HepG2 (cell line): Measurements from ENCODE around the gene MRS2. TPM values are rescaled to one million over a fixed set of nuclear protein-coding genes. Genes with fewer than 3 reads are reported as not detected.
A peak's percentile ranks its signal among the peaks of the same experiment; 100 is the strongest.

ENCODE experiments used
- ATM ChIP-seq: fragments of 450-650 bp; IDR thresholded peaks from 2 replicates; pipeline ENCODE4 v1.7.1; 2017; ENCODE audit warnings: mild to moderate bottlenecking, borderline replicate concordance
- CCDC6 ChIP-seq: sonication (generic); formaldehyde crosslinking; IDR thresholded peaks from 2 replicates; pipeline ENCODE4 v1.8.1; 2022; ENCODE audit warnings: mild to moderate bottlenecking, missing genetic modification reagents, moderate library complexity
- CREB3 ChIP-seq: sonication (generic); formaldehyde crosslinking; IDR thresholded peaks from 2 replicates; pipeline ENCODE4 v1.5.0; 2020; ENCODE audit warnings: missing genetic modification reagents
- FIP1L1 ChIP-seq: fragments of 200-400 bp; formaldehyde crosslinking; IDR thresholded peaks from 2 replicates; pipeline ENCODE4 v1.6.1; 2018; ENCODE audit warnings: low read depth, mild to moderate bottlenecking, low read length, moderate library complexity, borderline replicate concordance; ENCODE audit not compliant: insufficient read depth
- GLI4 ChIP-seq: sonication (generic); formaldehyde crosslinking; IDR thresholded peaks from 2 replicates; pipeline ENCODE4 v1.5.1; 2020; ENCODE audit warnings: missing genetic modification reagents, mild to moderate bottlenecking, moderate library complexity, borderline replicate concordance
- HNRNPK ChIP-seq: fragments of 200-400 bp; formaldehyde crosslinking; IDR thresholded peaks from 2 replicates; pipeline ENCODE4 v1.6.1; 2018; ENCODE audit warnings: low read length, low read depth, moderate library complexity, mild to moderate bottlenecking; ENCODE audit not compliant: poor library complexity, severe bottlenecking
- KDM5B ChIP-seq: sonication (generic); formaldehyde crosslinking; IDR thresholded peaks from 2 replicates; pipeline ENCODE4 v1.4.0; 2020; ENCODE audit warnings: missing genetic modification reagents, mild to moderate bottlenecking, borderline replicate concordance
- MAF1 ChIP-seq: sonication (generic); formaldehyde crosslinking; IDR thresholded peaks from 2 replicates; pipeline ENCODE4 v1.5.0; 2020; ENCODE audit warnings: missing genetic modification reagents, borderline replicate concordance
- MEIS1 ChIP-seq: sonication (generic); formaldehyde crosslinking; IDR thresholded peaks from 2 replicates; pipeline ENCODE4 v1.9.0; 2021; ENCODE audit warnings: mild to moderate bottlenecking, missing genetic modification reagents, moderate library complexity, borderline replicate concordance
- NPAS2 ChIP-seq: sonication (generic); formaldehyde crosslinking; IDR thresholded peaks from 2 replicates; pipeline ENCODE4 v1.8.0; 2022; ENCODE audit warnings: mild to moderate bottlenecking, missing genetic modification reagents, borderline replicate concordance
- PHF8 ChIP-seq: sonication (generic); formaldehyde crosslinking; IDR thresholded peaks from 2 replicates; pipeline ENCODE4 v1.5.0; 2020; ENCODE audit warnings: missing genetic modification reagents
- SRSF4 ChIP-seq: fragments of 200-400 bp; formaldehyde crosslinking; IDR thresholded peaks from one replicate; pipeline ENCODE4 v1.6.1; 2018; ENCODE audit warnings: mild to moderate bottlenecking, low read depth, low read length, moderate library complexity; ENCODE audit not compliant: poor library complexity, severe bottlenecking
- ZBTB7A ChIP-seq: sonication (generic); formaldehyde crosslinking; IDR thresholded peaks from 2 replicates; pipeline ENCODE4 v1.8.0; 2022; ENCODE audit warnings: mild to moderate bottlenecking, missing genetic modification reagents
- ZFP1 ChIP-seq: IDR thresholded peaks from 2 replicates; pipeline ENCODE4 v1.6.1; 2016
- ZMYM4 ChIP-seq: sonication (generic); formaldehyde crosslinking; IDR thresholded peaks from 2 replicates; pipeline ENCODE4 v1.8.1; 2023; ENCODE audit warnings: mild to moderate bottlenecking, missing genetic modification reagents
- ZNF124 ChIP-seq: sonication (generic); formaldehyde crosslinking; IDR thresholded peaks from 2 replicates; pipeline ENCODE4 v1.4.0; 2020; ENCODE audit warnings: missing genetic modification reagents
- ZNF17 ChIP-seq: sonication (generic); formaldehyde crosslinking; IDR thresholded peaks from 2 replicates; pipeline ENCODE4 v1.5.0; 2020; ENCODE audit warnings: mild to moderate bottlenecking, missing genetic modification reagents
- ZNF558 ChIP-seq: sonication (generic); formaldehyde crosslinking; IDR thresholded peaks from 2 replicates; pipeline ENCODE4 v1.9.0; 2022; ENCODE audit warnings: mild to moderate bottlenecking, missing genetic modification reagents, borderline replicate concordance
- ZNF749 ChIP-seq: sonication (generic); formaldehyde crosslinking; IDR thresholded peaks from 2 replicates; pipeline ENCODE4 v1.8.0; 2022; ENCODE audit warnings: mild to moderate bottlenecking, missing genetic modification reagents, moderate library complexity, borderline replicate concordance
- ZZZ3 ChIP-seq: sonication (generic); formaldehyde crosslinking; IDR thresholded peaks from 2 replicates; pipeline ENCODE4 v1.4.0; 2020; ENCODE audit warnings: missing genetic modification reagents, mild to moderate bottlenecking, borderline replicate concordance
- polyA plus RNA-seq, 8 experiments: library from polyadenylated mRNA; depleted of rRNA in 3 of 8; stranded (reverse) in 7 of 8; unstranded in 1 of 8; fragments of >200 nt; fragmentation: Illumina TruSeq in 4 of 8; extraction: Trizol in 4 of 8; gene quantifications; 2 replicates each; pipeline versions ENCODE4 v1.2.1 to v1.2.3, GENCODE V29; 2011 to 2016; ENCODE audit warnings: low read depth in 4 of 8, missing spikeins in 1 of 8, mixed read lengths in 1 of 8; ENCODE audit not compliant: insufficient read depth in 1 of 8
- total RNA-seq, 5 experiments: library from RNA; depleted of rRNA; stranded (reverse); fragments of >200 nt; fragmentation: Illumina TruSeq; extraction: Trizol; gene quantifications; 2 replicates each; pipeline ENCODE4 v1.2.3, GENCODE V29; 2016; ENCODE audit warnings: low read depth in 1 of 5
- TF ChIP-seq, protein P1 (sequence below): sonication (generic); formaldehyde crosslinking; IDR thresholded peaks from 2 replicates; pipeline ENCODE4 v1.4.0; 2020; ENCODE audit warnings: low read depth, mild to moderate bottlenecking, missing genetic modification reagents
- TF ChIP-seq, protein P2 (sequence below): sonication (generic); formaldehyde crosslinking; IDR thresholded peaks from 2 replicates; pipeline ENCODE4 v1.5.1; 2020; ENCODE audit warnings: missing genetic modification reagents, mild to moderate bottlenecking, borderline replicate concordance

MRS2 gene
- total and polyA plus RNA-seq, 2 of the 13 experiments (the other 11 are each of a cell fraction or from before 2014, with no cell fraction given) = 31.1 to 83.8 TPM

- peak; percentile 80; the same call in 1 of the 2 replicates for TF ChIP-seq MEIS1
- no peak for TF ChIP-seq NPAS2 (CRISPR knock-in tag)
- peak; percentile 85 for TF ChIP-seq ZNF124
- no peak for TF ChIP-seq ATM
- TF ChIP-seq SRSF4 = no peak
- no peak for TF ChIP-seq MAF1
- TF ChIP-seq ZZZ3 = 0 out of 2 replicates have a peak, but pooled peaks have one; percentile 77
- no peak for TF ChIP-seq CREB3 (CRISPR knock-in tag)
- TF ChIP-seq CCDC6 = 0 out of 2 replicates have a peak, but pooled peaks have one; percentile 54
- TF ChIP-seq, protein P1, sequence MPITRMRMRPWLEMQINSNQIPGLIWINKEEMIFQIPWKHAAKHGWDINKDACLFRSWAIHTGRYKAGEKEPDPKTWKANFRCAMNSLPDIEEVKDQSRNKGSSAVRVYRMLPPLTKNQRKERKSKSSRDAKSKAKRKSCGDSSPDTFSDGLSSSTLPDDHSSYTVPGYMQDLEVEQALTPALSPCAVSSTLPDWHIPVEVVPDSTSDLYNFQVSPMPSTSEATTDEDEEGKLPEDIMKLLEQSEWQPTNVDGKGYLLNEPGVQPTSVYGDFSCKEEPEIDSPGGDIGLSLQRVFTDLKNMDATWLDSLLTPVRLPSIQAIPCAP (CRISPR knock-in tag) = no peak
- TF ChIP-seq FIP1L1 = no peak
- 0 out of 2 replicates have a peak, but pooled peaks have one; percentile 28 for TF ChIP-seq ZFP1 (CRISPR knock-in tag)
- TF ChIP-seq ZNF749 (CRISPR knock-in tag) = no peak
- TF ChIP-seq, protein P2, sequence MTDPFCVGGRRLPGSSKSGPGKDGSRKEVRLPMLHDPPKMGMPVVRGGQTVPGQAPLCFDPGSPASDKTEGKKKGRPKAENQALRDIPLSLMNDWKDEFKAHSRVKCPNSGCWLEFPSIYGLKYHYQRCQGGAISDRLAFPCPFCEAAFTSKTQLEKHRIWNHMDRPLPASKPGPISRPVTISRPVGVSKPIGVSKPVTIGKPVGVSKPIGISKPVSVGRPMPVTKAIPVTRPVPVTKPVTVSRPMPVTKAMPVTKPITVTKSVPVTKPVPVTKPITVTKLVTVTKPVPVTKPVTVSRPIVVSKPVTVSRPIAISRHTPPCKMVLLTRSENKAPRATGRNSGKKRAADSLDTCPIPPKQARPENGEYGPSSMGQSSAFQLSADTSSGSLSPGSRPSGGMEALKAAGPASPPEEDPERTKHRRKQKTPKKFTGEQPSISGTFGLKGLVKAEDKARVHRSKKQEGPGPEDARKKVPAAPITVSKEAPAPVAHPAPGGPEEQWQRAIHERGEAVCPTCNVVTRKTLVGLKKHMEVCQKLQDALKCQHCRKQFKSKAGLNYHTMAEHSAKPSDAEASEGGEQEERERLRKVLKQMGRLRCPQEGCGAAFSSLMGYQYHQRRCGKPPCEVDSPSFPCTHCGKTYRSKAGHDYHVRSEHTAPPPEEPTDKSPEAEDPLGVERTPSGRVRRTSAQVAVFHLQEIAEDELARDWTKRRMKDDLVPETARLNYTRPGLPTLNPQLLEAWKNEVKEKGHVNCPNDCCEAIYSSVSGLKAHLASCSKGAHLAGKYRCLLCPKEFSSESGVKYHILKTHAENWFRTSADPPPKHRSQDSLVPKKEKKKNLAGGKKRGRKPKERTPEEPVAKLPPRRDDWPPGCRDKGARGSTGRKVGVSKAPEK (CRISPR knock-in tag) = peak; percentile 98; the same call in 1 of the 2 replicates
- peak; percentile 89 for TF ChIP-seq ZMYM4
- peak; percentile 93; the same call in 1 of the 2 replicates for TF ChIP-seq GLI4 (CRISPR knock-in tag)
- peak; percentile 90; the same call in 1 of the 2 replicates for TF ChIP-seq KDM5B (CRISPR knock-in tag)
- peak; percentile 74 for TF ChIP-seq PHF8 (CRISPR knock-in tag)
- TF ChIP-seq HNRNPK = no peak
- no peak for TF ChIP-seq ZNF558 (CRISPR knock-in tag)
- TF ChIP-seq ZNF17 (CRISPR knock-in tag) = no peak
- TF ChIP-seq ZBTB7A (CRISPR knock-in tag) = peak; percentile 88
Measured at GRCh38 chr6:24357336-24358218, 45.2 kb upstream of the MRS2 start, which contains the start of gene DCDC2 (continued).
